Stimulated activated CD4-positive, alpha-beta T cell treated with anti-CD3 and anti-CD28 coated beads, Interleukin-4, amount 100 ng/mL, for 1 hour (primary cell): ENCODE data around the gene SLC5A2.
A peak's percentile ranks its signal among the peaks of the same experiment; 100 is the strongest.
"Not testable (repeated sequence)": the region's sequence is repeated elsewhere in the genome, so short reads cannot be mapped to it uniquely, and the experiment has no call there.

Experiments used
- DNase-seq: peaks from one replicate; pipeline ENCODE4 v3.0.0-alpha.2; 2020

SLC5A2 gene

GRCh38 chr16:31477220-31478216 is 5.4 kb upstream of the SLC5A2 start:
- peak; percentile 36 for DNase-seq

- DNase-seq: no peak
Observed at GRCh38 chr16:31478956-31479355, 4.0 kb upstream of the SLC5A2 start.

GRCh38 chr16:31479751-31480150 is 3.2 kb upstream of the SLC5A2 start:
- DNase-seq: no peak

GRCh38 chr16:31480851-31481536 is 1.9 kb upstream of the SLC5A2 start:
- DNase-seq: no peak

- not testable (repeated sequence) for DNase-seq
Observed at GRCh38 chr16:31484048-31484447, 1.1 kb downstream of the SLC5A2 start.

- no peak for DNase-seq
Observed at GRCh38 chr16:31484491-31485171, 1.7 kb downstream of the SLC5A2 start.

GRCh38 chr16:31485571-31485970 is 2.6 kb downstream of the SLC5A2 start:
- no peak for DNase-seq

GRCh38 chr16:31486045-31486444 is 3.1 kb downstream of the SLC5A2 start:
- no peak for DNase-seq

- no peak for DNase-seq
Observed at GRCh38 chr16:31487071-31487719, 4.3 kb downstream of the SLC5A2 start.

GRCh38 chr16:31487720-31488467 is 5.0 kb downstream of the SLC5A2 start:
- DNase-seq: peak; percentile 65

GRCh38 chr16:31488468-31489297 is 5.8 kb downstream of the SLC5A2 start:
- DNase-seq: no peak

GRCh38 chr16:31489298-31489564 is 6.3 kb downstream of the SLC5A2 start:
- DNase-seq: no peak

GRCh38 chr16:31489616-31490584 is 7.0 kb downstream of the SLC5A2 start:
- no peak for DNase-seq

- no peak for DNase-seq
Observed at GRCh38 chr16:31491778-31492418, 9.0 kb downstream of the SLC5A2 start.

- DNase-seq: no peak
Observed at GRCh38 chr16:31493506-31494125, 10.7 kb downstream of the SLC5A2 start.

GRCh38 chr16:31496670-31497069 is 13.7 kb downstream of the SLC5A2 start:
- no peak for DNase-seq

- DNase-seq: no peak
Observed at GRCh38 chr16:31498493-31498892, 15.6 kb downstream of the SLC5A2 start.

- DNase-seq: no peak
Observed at GRCh38 chr16:31499928-31500327, 17.0 kb downstream of the SLC5A2 start.
